Caki2 (cell line): ENCODE results near the gene NAV2. TPM values are rescaled to one million over a fixed set of nuclear protein-coding genes. Genes with fewer than 3 reads are reported as not detected.

ENCODE experiments used
- DNase-seq: peaks from one replicate; pipeline ENCODE4 v3.0.0-alpha.2; 2015; ENCODE audit warnings: low read depth
- in situ Hi-C: cut with HindIII; loops from 2 replicates; pipeline ENCODE4 v1.10.0; 2016; ENCODE audit warnings: low sequenced_read_pairs, low pct_unique_long_range_greater_than_20kb, mixed read lengths
- total RNA-seq: library from RNA; depleted of rRNA; stranded (reverse); fragments of >200 nt; shearing (Covaris generic); gene quantifications from 2 replicates; pipeline ENCODE4 v1.2.3, GENCODE V29; 2014; ENCODE audit warnings: low replicate concordance

Gene NAV2
- total RNA-seq, 1 experiment from 2014 or later = 6.9 TPM

DNA sequence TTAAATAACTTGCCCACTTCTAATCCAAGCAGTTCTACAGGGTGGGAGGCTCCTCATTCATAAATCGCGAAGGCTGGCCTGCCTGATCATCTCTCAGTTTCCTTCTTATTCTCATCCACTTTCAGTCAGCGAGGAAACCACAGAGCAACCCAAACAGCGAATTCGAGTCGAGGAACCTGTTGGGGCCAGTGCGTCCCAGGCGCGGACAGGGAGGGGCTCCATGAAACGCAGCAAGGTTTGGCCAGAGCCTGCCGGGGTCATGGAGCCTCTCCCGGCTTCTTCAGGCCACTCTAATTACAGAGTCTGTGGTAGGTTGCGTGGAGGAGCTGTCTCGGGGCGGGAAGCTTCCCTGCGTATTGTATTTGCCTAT, 741 bp upstream of the NAV2 start:
- DNase-seq = no peak
- in situ Hi-C loops = no loop called here

GRCh38 chr11:19713196-19714021, 772 bp downstream of the NAV2 start:
- peak; percentile 26 for DNase-seq
- in situ Hi-C loops = no loop called here

GRCh38 chr11:19714022-19714386, 1.4 kb downstream of the NAV2 start:
- DNase-seq = no peak
- in situ Hi-C loops = no loop called here

DNA sequence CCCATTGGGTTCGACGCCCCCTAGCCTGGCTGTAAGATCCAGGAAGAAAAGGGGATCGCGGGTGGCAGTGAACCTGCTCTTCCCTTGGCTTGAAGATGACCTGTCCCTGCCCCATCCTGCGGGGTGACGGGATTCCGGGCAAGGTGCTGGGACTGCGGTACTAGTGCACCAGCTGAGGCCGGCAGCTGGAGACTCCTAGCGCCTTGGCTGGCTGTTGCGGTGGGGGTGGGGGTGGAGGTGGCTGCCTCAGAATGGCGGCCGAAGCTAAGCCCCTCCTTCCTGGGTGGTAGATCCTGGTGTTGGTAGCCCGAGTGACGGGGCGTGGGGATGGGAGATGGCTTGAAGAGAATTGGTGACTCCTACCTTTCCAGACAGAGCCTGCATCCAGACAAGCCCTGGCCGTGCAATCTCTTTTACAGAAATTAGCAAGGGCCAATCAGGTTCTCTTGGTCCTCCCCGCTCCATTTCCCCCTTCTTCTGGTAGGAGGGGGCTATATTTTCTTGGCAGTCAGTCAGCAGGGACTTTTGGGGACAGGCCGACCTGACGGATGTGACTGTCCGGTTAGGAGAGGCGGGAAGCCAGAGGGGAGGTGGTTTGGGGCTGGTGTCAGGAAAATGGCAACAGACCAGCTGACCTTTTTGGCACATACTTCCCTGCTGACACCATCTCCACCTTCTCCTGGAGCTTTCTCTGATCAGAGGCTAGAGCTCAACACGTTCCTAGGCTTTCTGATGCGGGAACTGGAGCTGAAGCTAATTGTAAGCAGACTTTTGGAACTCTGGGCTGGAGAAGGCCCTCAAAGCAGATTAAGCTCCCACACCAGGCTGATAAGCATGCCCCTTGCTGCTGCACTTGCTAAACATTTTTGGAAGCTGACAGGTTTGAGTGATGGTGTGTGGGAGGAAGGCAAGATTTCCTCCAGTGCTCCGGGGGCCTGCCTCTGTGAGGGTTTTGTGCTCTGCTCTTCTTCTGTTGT, 2.0 kb downstream of the NAV2 start:
- in situ Hi-C loops = no loop called here
- DNase-seq = peak; percentile 89

DNA sequence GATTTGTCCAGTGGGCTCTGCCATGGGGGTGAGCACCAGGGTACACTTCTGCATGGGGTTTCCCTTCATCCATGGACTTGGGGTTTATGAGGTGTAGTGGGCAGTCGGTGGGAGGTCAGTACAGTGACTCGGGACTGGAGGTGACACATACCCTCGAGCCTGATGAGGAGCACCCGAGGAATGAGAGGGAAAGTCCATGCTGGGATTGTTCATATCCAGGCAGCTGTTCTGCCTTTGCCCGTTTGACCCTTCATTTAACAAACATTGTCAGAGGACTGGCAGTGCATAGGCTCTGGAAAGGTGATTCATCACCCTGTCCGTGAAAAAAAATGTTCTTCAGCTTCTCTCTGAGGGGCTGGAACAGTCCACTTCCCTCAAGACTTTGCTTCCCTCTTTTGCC, 2.7 kb downstream of the NAV2 start:
- in situ Hi-C loops = no loop called here
- peak; percentile 87 for DNase-seq

DNA sequence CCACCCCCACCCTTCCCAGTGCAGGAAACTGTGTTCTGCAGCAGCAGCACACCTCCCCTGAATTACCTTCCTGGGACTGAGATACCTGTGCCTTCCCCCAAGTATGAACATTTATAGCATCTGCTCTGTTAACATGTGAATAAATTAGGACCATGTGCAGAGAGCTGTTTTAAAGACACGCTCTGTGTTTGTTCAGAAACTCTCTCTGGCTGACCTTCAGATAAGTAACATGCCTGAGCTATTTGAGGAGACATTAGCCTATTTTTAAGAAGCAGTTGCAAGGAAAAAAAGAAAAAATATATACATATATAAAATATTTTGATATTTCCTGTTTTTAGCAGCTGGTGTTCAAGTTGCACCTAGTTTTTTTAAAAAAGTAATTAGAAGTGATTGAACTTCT, 5.4 kb downstream of the NAV2 start:
- in situ Hi-C loops = no loop called here
- DNase-seq = no peak

GRCh38 chr11:19718951-19719350, 6.3 kb downstream of the NAV2 start:
- no peak for DNase-seq
- in situ Hi-C loops = no loop called here

DNA sequence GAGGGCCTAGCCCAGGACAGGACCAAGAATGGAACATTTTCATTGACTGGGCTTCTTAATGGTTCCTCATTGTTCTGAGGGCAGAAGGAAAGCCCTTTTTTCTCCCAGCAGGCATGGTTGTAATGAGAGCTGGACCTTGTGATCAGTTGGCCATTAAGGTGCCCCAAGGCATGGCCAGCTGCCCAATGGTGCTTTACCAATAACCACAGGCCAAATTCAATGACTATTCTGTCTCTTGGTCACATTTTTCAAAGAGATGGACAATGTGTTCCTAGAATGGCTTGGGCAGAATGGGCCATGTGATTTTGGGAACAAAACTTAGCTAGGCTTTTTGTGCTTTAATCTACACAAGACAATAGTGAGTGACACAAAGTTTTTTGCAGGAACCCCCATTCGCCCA, 7.3 kb downstream of the NAV2 start:
- in situ Hi-C loops = no loop called here
- DNase-seq = no peak

- in situ Hi-C loops = no loop called here
- no peak for DNase-seq
Observed at GRCh38 chr11:19721176-19721575, 8.5 kb downstream of the NAV2 start.

DNA sequence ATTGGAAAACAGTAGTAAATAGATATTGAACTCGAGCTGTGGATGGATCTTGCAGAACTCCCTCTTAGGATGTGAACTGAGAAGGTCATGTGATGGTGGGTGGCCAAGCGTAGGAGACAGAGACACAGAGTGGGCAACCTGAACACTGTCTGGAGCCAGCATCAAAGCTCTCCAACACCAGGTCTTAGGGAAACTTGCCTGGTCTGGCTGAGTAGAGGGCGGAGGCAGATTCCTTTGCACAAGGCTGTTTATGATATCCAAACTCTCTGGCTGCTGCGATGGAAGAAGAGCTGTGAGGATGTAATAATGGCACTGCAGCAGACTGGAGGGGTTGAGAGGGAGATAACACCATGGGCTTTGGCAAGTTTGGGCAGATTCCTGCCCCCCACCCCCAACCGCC, 10.1 kb downstream of the NAV2 start:
- in situ Hi-C loops = no loop called here

DNA sequence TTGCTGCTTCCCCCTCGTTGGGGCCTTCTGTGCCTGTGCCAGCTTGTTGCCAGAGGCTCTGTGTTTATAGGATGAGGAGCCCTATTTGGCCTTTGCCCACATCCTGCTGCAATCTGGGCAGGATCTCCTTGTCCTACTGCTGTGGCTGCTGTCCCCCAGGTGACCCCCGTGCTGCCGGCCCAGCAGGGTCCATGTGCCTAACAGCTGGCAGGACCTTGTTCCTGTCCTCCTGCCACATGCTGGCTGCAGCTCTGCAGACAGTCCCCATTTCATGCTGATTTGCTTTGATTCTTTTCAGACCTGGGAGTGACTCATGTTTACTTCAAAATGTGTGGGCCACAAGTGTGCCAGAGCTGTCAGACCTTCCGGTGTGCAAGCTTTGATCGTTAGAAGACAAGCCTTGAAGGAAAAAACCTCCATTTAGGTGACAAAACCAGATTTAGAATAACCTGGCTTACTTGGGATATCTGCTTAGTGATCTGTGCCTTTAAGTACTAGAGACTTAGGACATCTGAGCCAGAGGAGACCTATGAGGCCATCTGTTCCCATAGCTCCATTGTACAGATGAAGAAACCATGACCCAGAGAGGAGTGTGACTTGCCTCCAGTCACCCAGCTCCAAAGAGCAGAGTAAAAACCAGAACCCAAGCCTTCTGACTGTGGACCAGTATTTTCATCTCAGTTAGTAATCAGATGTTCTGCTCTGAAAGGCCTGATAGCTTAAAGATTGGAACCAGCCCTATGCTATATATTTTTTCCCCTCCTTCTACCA, 11.1 kb downstream of the NAV2 start:
- in situ Hi-C loops = no loop called here
- no peak for DNase-seq

More for the DNA sequence above, 10.1 kb downstream of the NAV2 start:
- no peak for DNase-seq

DNA sequence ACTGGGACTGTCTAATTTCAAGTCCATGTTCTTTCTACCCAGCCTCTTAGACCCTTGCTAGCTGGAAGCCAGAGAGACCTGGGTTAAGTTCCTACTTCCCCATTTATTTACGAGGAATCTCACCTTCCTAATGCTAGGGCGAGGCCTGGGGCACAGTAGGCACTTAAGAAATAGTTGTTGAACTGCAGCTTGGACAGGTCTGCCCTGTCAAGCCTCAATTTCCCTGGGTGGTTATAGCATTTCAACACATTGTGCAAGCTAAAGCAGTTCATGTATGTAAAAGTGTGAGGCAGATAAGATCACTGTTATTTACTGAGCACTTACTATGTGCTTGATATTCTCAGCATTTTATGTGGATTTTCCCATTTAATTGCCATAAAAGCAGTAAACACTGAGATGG, 12.1 kb downstream of the NAV2 start:
- no peak for DNase-seq
- in situ Hi-C loops = no loop called here

DNA sequence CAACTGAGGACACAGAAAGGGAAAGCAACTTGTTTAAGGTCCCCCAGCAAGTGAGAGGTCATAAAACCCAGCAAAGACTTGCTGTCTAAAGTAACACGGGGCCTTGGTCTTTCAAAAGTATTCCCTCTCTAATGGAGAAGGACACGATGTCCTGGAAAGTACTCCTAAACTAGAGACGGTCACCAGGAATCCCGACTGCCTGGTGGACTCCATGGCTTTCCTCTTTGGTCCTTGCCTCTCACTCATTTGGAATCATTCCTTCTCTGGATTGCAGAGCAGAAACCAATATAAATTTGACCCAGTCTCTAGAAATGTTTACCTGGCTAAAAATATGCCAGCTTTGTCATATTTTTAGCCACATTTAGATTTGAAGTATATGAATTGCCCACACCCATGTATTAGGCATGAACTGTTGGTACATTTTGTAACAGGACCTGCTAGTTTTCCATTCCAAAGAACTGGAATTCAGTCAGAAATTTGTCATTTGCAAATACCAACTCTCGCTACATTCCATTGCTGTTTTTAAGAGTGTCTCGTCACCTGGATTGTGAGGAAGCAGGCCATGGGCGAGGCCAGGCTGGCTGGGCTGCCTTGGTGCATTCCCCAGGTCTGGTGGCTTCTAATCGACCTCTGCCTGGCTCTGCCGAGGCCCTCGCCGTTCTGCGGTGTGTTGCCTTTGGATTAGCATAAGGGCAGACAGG, 12.9 kb downstream of the NAV2 start:
- DNase-seq = no peak
- in situ Hi-C loops = no loop called here

GRCh38 chr11:19727246-19727645, 14.6 kb downstream of the NAV2 start:
- in situ Hi-C loops = no loop called here
- DNase-seq = no peak

DNA sequence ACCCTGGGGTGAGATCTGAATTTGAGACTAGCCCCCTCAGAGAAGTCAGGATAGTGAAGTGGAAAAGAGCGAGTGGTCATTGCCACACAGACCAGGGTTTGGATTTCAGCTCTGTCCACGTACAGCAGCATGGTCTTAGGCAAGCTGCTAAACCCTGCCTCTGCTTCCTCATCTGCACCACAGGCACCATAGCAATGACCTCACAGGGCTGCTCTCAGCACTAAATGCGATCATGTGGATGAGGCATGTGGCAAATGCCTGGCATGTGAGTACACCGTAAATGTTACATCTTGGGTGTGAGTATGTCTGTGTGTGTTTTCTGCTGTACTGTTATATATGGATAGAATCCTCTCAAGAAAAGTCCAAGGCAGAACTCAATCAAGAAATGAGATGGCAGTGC, 15.8 kb downstream of the NAV2 start:
- DNase-seq = no peak
- in situ Hi-C loops = no loop called here

- DNase-seq = no peak
- in situ Hi-C loops = no loop called here
Observed at GRCh38 chr11:19729141-19729540, 16.5 kb downstream of the NAV2 start.

DNA sequence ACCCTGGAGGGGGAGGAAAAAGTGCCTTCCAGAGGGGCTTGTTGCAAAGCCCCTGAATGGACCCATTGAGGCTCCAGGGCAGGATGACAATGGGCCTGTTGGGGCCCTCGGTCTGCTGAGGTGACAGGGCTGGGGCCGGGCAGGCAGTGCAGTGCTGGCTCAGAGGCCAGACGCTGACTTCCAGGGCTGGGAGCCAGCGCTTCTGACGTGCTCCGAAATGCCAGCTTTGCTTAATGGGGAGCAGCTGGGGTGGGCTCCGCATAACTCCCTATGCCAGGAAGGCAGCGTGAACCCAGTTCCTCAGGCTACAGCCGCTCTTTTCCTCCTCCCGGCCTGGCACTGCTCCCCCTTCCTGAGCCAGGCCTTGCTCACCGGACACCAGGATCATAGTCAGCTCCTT, 17.7 kb downstream of the NAV2 start:
- in situ Hi-C loops = no loop called here
- DNase-seq = no peak

- no peak for DNase-seq
- in situ Hi-C loops = no loop called here
Observed at GRCh38 chr11:19734171-19734570, 21.5 kb downstream of the NAV2 start.
